Measurements from ENCODE around the gene SRD5A1.

- TF ChIP-seq EZH2 (IDR thresholded peaks at IDR 0.05), result no peak
- no peak for TF ChIP-seq CTCF (IDR thresholded peaks at IDR 0.05)
- no peak for TF ChIP-seq EZH2phosphoT487 (IDR thresholded peaks at IDR 0.05)
Measured at GRCh38 chr5:6636293-6636692, 3.1 kb downstream of the SRD5A1 start.

All from neural progenitor cell (in vitro differentiated cells).